GM19035 (cell line): Measurements from ENCODE around the gene ENTPD6.

Experiments used
- ATAC-seq: cut with Tn5 transposase; IDR thresholded peaks from one replicate; pipeline ENCODE4 v1.9.1; 2021; ENCODE audit not compliant: unreplicated experiment

Gene ENTPD6

DNA sequence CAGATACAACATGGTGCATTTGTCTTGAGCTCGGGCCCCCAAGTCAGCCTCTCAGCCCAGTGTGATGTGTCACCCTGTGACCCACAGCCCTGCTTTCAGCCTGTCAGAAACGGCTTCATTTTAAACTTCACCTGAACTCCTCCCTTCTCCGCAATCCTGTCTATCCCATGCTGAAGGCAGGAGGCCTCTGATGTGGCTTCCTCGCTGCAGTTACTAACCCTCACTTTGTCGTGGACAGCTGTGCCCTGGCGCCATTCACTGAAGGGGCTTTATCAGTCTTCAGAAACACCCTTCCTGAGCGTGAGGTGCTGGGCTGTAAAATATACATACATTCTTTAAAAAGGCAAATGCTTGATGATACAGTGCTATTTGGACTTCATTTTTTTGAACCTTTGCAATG, 7.9 kb upstream of the ENTPD6 start:
- no peak for ATAC-seq

DNA sequence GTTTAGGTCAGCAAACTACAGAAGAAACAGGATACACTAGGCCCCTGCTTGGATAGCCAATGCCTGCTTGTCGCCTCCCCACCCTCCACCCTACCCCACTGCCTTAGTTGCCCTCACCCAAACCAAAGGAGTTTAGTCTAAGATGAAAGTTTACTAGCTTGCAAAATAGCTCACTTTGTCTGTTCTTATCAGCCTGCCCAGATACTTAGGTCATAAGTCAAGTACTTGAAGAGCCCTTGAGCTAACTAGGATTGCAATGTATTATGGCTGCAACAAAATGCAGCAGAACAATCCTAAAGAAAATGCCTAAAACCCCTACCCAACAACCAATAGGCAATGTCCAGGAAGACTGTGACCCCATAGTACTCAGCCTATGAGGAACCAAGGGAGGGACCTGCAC, 7.3 kb upstream of the ENTPD6 start:
- ATAC-seq: no peak

DNA sequence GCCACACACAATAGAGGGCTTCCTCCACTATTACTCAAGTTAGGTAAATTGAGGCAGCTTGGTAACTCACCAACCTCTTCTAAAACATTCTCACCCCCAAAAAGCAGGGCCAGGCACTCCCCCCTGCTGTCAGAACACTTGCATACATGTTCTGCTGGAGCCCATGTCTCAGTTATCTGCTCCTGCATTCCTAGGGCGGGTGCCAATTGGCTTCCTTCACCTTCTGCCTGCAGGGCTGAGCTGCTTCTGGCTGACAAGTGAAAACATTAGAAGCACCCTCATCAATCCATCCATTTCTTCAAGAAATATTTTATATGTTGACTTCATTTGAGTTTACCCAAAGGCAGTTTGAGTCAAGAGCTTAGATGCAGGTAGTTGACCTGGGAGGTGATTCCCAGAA, 4.5 kb upstream of the ENTPD6 start:
- ATAC-seq: no peak

DNA sequence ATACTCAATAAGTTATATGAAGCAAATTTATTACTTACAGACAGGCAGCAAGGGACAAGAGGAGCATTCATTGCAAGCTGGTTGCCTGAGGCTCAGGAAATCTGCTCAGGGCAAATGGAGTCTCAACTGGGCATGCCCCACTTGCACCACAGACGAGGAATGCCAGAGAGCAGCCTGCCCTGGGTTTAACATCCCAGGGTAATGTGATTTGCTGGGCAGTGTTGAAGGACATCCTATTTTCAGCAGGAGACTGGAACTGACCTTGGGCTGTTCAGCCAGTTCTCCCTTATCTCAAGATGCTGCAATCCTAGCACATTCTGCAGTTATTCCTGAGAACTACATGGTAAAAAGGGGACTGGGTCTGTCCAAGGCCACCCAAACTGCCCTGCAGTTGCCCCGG, 3.8 kb upstream of the ENTPD6 start:
- no peak for ATAC-seq

DNA sequence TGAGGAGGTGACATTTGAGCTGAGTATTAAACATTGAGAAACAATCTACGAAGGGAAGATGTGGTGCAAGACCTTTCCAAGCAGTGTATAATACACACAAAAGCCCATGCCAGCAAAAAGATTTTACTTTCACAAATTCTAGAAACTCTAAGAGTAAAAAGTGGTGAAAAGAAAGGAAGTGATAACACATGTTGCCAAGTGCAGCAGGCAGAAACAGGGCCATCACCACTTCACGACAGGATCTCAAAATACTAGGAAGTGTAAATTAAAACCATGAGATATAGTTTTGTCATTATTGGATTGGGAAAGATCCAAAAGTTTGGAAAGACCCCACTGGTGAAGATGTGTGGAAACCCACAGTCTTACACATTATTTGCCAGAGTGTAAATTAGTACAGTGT, 1.7 kb upstream of the ENTPD6 start:
- ATAC-seq: no peak

DNA sequence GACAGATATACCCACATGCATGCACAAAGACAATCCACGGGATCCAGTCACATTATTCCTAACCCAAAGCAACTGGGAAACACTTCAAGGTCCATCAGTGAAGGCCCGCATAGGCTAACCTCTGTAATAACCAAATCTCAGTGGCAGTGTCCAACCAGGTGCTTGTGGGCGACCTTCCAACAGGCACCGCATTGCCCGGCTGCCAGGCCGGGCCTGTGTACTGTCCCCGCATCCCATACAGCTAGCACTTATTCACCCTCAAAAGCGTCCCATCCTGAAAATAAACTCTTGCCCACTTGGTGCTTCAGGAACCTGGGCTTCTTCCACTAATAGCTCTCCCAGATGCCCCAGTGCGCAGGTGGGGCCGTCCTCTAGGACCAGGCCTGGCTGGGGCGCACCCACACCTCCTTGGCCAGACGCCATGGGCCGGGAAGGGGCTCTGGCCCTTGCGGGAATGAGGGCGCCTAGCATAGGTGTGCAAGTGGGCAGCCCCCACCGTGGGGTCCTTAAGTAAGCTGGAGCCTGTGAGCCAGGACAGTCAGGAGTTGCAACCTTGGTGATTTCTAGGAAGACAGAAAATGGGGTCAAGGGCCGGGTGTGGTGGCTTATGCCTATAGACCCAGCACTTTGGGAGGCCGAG, 1.1 kb upstream of the ENTPD6 start:
- ATAC-seq: no peak

DNA sequence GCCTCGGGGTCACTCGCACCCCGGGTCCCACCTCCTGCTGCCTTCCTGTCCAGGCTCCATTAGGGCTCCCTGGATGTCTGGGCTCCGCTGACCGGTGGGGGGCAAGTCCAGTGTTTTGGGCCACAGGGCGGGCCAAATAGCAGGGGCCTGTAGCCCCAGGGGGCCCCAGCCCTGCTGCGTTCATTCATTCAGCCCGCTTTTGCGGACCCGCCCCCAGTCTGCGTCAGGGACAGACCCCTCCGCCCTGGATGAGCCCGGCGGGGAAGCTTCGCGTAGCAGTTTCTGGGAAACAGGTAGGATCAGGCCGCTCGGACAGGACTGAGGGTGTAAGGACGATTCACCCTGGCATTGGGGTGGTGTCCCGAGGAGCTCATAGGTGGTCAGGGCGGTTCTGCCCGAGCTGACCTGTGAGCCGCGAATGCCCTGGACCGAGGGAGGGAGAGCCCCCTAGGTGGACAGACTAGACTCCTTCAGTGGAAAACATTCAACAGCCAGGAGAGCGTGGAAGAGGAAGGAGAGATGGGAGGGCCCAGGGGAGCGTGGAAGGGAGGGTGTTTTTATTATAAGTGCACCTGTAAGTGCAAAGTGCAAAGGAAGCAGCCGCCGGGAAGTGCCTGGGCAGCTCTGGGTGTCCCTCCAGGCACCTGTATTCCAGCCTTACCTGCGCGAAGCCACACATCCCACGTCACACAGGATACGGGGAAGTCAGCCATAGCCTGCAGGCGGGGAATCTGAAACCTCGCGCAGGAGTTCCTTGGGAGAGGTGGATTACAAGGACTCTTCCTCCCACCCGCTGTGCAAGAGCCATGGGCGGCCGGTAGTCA, 662 bp downstream of the ENTPD6 start:
- ATAC-seq: peak; percentile 36

DNA sequence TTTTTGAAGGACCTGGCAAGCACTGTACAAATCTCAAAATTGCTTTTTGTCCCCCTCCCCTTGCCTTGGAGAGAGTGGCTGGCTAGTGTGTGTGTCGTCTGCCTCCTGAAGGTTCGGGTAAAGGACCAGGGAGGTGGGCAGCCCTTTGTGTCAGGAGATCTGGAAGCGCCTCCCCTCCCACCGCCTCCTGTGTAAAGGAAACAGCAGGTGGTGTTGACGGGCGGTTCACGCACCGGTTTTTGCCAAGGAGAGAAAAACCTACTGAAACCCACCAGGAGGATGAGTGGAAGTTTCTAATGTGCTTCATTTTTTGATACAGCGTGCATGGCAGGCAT, 1.2 kb downstream of the ENTPD6 start:
- ATAC-seq: no peak

DNA sequence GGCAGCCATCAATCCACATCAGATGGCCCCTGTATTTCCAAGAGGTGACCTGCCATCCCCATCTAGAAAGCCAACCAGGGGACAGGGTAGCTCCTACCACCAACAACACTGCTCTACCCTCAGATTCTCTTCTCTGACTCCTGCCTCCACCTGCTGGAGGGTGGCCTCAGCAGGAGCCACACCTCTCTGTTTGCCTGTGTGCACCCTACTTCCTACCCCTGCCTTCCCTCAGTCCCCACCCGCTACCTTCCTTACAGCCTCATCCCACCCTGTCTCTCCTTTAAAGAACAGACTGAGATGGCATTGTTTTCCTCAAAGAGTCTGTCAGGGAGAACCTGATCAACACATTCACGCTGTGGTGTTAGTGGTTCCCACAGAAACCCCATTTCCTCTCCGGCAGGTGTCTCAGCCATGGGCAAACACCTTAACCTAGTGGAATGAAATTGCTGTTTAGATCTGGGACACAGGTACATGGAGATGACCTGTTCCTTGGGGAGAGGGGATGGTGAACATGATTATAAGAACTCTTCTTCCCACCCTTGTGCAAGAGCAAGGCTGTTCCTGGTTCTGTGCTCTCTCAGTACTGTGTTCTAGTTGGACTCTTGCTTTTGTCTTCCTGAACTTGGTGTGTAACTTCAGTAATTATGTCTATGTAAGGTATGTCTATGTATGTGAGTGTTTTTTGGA, 1.8 kb downstream of the ENTPD6 start:
- no peak for ATAC-seq

DNA sequence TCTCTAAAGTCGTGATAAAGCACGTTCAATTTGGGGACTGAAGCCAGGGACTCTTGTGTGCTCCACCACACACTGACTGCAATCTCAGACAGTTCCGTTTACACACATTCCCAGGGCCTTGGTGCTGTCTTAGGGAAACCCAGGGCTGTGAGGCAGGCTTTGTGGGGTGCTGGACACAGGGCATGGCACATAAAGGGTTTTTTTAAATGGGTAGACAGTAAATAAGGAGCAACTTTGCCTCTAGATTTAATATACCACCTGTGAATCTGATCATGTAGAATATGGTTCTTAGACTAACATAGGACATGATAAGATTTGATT, 2.3 kb downstream of the ENTPD6 start:
- no peak for ATAC-seq

DNA sequence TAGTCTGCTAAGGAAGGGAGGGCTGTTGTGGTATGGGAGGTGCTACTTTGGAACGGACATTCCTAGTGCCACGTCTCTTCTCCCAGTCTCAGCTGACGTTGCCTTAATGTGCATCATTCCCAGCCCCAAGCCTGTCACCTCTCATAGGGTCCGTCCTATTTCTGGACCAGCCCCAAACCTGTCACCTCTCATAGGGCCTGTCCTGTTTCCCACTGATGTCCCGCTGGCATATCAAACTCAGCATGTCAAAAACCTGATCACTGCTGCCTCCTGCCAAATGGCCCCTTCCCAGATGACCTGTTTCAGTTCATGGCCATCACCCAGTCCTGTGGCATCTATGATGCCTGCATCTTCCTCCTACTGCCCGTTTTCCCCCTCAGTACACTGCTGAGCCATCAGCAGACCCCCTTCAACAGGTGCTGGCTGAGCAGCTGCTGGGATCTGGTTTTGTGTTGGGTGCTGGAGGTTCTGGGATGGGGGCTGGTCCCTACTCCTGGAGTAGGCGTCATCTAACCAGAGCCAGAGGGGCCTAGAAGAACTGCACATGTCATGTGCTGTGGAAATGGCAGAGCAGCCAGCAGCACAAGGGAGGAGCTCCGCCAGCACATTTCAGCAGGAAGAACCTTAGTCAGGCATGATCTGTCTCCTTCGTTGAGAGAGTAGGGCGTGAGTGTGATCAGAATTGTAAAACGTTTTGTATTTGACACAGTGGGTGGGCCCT, 3.3 kb downstream of the ENTPD6 start:
- ATAC-seq: no peak

DNA sequence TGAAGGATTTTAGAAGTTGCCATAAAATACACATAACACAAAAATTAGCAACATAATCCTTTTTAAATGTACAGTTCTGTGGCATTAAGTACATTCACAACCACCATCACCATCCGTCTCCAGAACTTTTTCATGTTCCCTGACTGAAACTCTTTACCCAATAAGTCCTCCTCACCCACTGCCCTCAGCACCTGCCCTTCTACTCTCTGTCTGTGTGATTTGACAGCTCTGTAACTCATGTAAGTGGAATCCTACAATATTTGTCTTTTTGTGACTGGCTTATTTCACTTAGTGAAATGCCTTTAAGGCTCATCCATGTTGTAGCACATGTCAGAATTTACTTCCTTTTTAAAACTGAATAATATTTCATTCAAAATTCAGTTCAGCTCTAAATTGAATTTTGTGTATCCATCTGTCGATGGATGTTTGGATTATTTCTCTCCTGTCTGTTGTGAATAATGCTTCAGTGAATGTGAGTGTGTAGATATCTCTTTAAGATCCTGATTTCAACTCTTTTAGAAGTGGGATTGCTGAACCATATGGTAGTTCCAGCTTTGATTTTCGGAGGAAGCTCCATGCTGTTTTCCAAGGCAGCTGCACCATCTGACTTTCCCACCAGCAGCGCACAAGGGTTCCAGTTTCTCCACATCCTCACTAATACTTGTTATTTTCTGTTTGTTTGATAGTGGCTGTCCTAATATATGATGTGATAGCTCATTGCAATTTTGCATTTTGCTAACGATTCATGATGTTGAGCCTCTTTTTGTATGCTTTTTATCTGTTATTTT, 4.2 kb downstream of the ENTPD6 start:
- no peak for ATAC-seq

DNA sequence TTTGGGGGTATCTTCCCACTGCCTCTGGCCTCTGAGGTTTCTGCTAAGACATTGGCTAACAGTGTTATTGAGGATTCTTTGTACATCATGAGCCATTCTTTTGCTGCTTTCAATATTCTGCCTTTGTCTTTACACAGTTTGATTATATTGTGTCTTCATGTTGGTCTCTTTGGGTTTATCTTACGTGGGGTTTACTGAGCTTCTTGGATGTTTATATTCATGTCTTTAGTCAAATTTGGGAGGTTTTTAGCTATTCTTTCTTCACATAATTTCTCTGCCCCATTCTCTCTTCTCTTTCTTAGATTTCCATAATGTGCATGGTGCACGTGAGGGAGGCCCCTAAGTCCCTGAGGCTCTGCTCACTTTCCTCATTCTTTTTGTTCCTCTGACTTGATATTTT, 7.6 kb downstream of the ENTPD6 start:
- no peak for ATAC-seq

DNA sequence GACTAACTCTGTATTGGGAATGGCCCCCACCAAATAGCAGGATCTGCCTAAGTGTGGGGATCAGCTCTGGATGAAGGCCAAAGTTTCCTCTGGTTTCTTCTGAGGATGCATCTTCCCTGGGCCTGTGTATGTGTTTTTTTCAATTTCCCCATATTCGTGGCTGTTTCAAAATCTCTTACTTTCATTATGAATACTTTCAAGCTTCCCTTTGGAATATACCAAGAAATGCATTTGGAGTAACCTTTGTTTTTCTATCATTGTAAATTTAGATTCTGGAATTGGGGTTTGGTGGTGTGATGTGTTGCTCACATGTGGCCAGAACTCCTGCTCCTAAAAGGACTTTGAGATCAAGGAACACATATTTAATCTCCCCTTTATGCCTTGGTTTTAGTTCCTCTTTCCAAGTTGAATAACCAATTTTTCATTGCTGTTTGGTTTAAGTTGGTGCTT, 8.4 kb downstream of the ENTPD6 start:
- ATAC-seq: no peak

DNA sequence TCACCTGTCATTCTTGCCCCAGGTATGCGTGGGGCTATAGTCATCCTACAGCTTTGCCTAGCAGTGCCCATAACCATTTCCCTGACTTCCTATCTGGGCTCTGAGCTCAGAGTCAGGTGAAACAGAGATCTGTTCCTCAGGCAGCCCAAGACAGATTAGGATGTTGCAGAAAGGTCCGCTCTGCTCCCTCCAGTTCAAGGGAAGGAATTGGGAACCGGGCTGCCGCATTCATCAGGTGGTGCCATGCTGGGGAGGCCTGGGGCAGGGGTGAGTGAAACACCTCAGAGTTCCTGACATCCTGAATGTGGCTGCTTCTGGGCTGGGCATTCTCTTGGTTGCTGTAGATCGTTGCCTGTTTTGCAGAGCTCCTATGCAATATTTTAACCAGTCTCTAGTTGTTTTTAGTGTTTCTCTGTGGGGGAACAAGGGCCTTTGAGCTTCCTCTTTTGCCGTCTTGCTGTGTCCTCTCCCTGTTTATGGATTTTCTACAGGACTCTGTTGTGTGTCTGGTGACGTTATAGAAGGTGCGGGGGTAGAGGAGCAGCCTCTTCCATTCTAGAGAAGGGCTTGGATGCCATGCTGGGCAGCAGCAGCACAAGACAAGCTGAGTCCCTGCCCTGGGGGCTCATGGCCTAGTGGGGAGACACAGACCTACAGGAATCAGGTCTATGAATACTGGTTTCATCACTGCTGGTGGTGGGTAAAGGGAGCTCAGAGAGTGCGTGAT, 9.2 kb downstream of the ENTPD6 start:
- no peak for ATAC-seq

DNA sequence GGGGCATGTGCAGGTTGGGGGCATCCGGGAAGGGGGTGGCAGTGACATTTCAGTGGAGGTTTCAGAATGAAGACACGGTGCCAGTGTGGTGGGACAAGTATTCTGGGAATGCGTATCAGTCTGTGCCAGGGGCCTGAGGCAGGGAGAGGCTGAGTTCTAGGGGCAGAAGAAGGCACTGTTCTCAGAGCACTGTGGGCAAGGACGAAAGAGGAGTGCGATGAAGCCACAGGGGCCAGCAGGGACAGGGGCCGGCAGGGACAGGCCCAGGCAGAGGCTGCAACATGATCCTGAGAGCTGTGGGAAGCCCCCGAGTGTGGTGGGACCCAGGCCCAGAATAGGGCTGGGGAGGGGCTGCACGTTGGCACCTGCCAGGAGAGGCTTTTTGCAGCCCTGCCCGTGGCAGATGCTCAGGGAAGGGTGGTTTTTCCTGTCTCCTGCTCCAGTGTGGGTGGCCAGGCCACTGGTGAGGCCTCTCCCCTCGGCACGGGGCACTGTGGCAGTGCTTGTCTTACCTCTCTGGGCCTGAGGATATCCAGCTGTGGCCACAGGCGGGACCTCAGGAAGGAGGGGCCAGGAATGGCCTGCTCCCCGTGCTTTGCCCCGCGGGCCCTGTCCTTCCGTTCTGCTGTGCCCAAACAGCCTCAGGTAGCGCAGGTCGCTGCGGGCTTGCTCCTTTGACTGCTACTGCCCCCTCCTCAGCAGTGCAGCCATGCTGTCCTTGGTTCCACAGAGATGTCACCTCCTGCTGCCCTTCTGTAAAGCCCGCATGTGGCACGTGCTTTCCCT, 10.0 kb downstream of the ENTPD6 start:
- ATAC-seq: no peak

DNA sequence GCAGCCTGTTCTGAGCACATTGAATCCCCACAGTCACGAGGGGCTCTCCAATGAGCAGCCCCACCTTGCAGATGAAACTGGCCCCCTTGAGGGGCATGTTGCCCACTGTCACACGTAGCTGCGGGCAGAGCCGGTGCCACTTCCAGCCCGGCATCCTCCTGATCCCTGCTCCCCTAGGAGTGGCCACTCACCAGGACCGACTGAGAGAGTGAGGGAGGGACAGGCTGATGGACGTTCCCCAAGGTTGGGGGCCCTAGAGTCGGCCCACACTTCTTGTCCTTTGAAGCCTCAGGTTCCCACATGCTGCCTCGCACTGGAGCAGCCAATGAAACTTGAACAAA, 10.5 kb downstream of the ENTPD6 start:
- no peak for ATAC-seq

DNA sequence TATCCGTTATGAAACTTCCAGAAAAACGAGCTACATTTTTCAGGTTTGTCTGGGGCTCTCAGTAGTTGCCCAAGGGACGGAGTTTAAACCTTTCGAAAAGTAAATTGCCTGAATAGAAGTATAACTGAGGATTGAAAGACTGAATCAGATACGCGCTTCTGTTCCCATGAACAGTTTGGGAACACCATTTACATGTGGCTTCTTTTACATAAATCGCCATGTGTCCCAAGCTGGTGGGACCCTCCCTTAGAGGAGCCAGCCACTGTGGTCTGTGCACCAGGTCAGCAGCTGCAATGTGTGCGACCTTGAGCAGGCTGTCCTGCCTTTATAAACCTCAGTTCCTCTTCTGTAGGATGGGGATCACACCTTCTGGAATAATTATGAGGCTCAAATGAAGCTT, 11.0 kb downstream of the ENTPD6 start:
- ATAC-seq: no peak

DNA sequence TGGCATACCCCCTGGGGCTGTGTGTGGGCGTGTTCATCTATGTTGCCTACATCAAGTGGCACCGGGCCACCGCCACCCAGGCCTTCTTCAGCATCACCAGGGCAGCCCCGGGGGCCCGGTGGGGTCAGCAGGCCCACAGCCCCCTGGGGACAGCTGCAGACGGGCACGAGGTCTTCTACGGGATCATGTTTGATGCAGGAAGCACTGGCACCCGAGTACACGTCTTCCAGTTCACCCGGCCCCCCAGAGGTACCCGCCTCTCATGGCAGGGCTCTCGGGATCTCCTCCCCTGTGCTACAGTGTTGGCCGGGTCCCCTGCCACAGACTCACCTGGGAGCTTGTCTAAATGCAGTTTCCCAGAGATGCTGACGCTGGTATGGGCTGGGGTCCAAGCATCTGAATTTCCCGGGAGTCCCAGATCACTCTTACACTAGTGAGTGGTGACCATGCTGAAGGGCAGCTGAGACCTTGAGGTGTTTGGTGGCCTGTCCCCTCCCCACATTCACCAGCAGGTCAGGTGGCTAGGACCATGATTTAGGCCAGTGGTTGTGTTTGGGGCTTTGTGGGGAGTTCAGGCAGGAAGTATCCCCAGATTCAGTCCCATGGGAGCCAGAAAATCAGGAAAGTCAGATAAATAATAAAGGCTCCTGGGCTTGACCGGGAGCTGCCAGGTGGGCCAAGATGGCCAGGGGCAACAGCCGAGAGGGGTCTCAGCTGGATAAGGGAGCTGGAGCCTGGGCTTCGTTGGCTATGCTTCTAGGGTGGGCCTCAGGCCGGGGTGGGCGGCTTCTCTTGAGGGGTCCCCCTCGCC, 11.8 kb downstream of the ENTPD6 start:
- ATAC-seq: no peak
